Neural progenitor cell (in vitro differentiated cells): ENCODE measurements around the gene GNG7.

Experiments
- EZH2 ChIP-seq: fragments of 200-600 bp; sonication (generic); IDR thresholded peaks from 2 replicates; pipeline ENCODE4 v1.6.1; 2017; ENCODE audit warnings: antibody characterized with exemption, mild to moderate bottlenecking, moderate library complexity
- EZH2phosphoT487 ChIP-seq: fragments of 200-600 bp; sonication (generic); IDR thresholded peaks from 2 replicates; pipeline ENCODE4 v1.6.1; 2017; ENCODE audit warnings: antibody characterized with exemption
- TF ChIP-seq, protein P1 (sequence below): fragments of 200-600 bp; sonication (generic); IDR thresholded peaks from 2 replicates; pipeline ENCODE4 v1.5.1; 2017; ENCODE audit warnings: antibody characterized with exemption, mild to moderate bottlenecking

DNA sequence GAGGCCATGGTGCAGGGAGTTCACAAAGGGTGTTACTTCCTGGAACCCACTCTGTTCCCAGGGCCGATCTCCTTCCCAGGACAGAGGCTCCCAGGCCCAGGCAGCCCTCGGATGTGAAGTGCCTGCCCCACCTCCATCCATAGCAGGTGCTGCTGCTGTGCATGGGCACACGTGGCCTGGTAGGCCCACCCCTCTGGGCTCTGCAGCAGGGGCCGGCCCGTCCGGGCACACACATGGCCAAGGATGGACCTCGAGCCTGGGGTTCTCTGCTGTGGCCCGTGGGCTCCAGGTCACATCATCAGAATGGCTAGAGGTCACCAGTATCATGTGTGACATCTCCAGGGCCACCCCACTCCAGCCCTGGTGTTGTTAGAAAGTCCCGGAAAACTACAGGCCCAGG is 154.8 kb downstream of the GNG7 start:
- TF ChIP-seq, protein P1, sequence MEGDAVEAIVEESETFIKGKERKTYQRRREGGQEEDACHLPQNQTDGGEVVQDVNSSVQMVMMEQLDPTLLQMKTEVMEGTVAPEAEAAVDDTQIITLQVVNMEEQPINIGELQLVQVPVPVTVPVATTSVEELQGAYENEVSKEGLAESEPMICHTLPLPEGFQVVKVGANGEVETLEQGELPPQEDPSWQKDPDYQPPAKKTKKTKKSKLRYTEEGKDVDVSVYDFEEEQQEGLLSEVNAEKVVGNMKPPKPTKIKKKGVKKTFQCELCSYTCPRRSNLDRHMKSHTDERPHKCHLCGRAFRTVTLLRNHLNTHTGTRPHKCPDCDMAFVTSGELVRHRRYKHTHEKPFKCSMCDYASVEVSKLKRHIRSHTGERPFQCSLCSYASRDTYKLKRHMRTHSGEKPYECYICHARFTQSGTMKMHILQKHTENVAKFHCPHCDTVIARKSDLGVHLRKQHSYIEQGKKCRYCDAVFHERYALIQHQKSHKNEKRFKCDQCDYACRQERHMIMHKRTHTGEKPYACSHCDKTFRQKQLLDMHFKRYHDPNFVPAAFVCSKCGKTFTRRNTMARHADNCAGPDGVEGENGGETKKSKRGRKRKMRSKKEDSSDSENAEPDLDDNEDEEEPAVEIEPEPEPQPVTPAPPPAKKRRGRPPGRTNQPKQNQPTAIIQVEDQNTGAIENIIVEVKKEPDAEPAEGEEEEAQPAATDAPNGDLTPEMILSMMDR: no peak
- TF ChIP-seq EZH2 (no peak), EZH2phosphoT487 (no peak)
